Left ventricle myocardium inferior (tissue), 1 donor: ENCODE data around the gene RHCG. TPM values are rescaled to one million over a fixed set of nuclear protein-coding genes. Genes with fewer than 3 reads are reported as not detected.

ENCODE experiments used
- DNase-seq: peaks from one replicate; pipeline ENCODE4 v3.0.0-alpha.2; 2020
- H3K27ac ChIP-seq: fragments of 200-600 bp; replicated peaks from 2 replicates; pipeline ENCODE4 v1.8.0; 2021
- H3K27me3 ChIP-seq: fragments of 200-600 bp; 2 replicates; pipeline ENCODE4 v1.8.0; 2021; ENCODE audit warnings: low read depth
- H3K36me3 ChIP-seq: fragments of 200-600 bp; 2 replicates; pipeline ENCODE4 v1.8.0; 2021
- H3K4me1 ChIP-seq: fragments of 200-600 bp; 2 replicates; pipeline ENCODE4 v1.8.0; 2021
- H3K4me3 ChIP-seq: fragments of 200-600 bp; 2 replicates; pipeline ENCODE4 v1.8.0; 2021; ENCODE audit warnings: mild to moderate bottlenecking, moderate library complexity
- H3K9me3 ChIP-seq: fragments of 200-600 bp; replicated peaks from 2 replicates; pipeline ENCODE4 v1.8.0; 2021
- intact Hi-C: fragments of 100-400 bp; cut with micrococcal nuclease; formaldehyde crosslinking; loops from one replicate; pipeline ENCODE4 v1.11.0; 2022
- total RNA-seq: library from RNA; stranded (reverse); fragmentation: NEBNext Ultra II Directional; extraction: Animal tissue kit (Norgen Biotek cat#: 25700); gene quantifications from one replicate; pipeline ENCODE4 v1.2.1, GENCODE V29; 2021
- TF ChIP-seq, protein P1 (sequence below): fragments of 200-600 bp; IDR thresholded peaks from 2 replicates; pipeline ENCODE4 v1.8.0; 2021; ENCODE audit warnings: antibody characterized with exemption, mild to moderate bottlenecking, borderline replicate concordance
- donor health status: DM: no; HTN: yes; CAD: no; lungs with severe emphysema.

Gene RHCG
- total RNA-seq, 1 donor from 2014 or later = 0.22 TPM

DNA sequence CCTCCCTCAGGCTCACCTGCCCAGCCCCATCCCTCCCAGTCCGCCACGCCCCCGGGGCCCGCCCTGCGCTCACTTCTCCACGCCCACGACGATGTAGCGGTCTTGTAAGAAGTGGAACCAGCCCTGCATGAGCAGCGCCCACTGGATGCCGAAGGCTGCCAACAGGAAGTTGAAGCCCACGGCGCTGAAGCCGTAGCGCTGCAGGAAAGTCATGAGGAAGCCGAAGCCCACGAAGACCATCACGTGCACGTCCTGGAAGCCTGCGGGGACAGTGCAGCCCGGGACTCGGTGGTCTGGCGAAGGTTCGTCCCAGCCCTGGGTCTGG, 9.7 kb downstream of the RHCG start:
- intact Hi-C loops = no loop called here
- no peaks in the 10 kb centered on the region for H3K9me3 ChIP-seq
- H3K27ac ChIP-seq = no peak overlapping the region
- TF ChIP-seq, protein P1, sequence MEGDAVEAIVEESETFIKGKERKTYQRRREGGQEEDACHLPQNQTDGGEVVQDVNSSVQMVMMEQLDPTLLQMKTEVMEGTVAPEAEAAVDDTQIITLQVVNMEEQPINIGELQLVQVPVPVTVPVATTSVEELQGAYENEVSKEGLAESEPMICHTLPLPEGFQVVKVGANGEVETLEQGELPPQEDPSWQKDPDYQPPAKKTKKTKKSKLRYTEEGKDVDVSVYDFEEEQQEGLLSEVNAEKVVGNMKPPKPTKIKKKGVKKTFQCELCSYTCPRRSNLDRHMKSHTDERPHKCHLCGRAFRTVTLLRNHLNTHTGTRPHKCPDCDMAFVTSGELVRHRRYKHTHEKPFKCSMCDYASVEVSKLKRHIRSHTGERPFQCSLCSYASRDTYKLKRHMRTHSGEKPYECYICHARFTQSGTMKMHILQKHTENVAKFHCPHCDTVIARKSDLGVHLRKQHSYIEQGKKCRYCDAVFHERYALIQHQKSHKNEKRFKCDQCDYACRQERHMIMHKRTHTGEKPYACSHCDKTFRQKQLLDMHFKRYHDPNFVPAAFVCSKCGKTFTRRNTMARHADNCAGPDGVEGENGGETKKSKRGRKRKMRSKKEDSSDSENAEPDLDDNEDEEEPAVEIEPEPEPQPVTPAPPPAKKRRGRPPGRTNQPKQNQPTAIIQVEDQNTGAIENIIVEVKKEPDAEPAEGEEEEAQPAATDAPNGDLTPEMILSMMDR = no peak
- H3K4me1 ChIP-seq = no peaks in the 10 kb centered on the region
- H3K36me3 ChIP-seq = no peaks in the 10 kb centered on the region
- DNase-seq = no peak
- no peak overlapping the region for H3K4me3 ChIP-seq
- peaks cover 93% of the 10 kb centered on the region for H3K27me3 ChIP-seq

DNA sequence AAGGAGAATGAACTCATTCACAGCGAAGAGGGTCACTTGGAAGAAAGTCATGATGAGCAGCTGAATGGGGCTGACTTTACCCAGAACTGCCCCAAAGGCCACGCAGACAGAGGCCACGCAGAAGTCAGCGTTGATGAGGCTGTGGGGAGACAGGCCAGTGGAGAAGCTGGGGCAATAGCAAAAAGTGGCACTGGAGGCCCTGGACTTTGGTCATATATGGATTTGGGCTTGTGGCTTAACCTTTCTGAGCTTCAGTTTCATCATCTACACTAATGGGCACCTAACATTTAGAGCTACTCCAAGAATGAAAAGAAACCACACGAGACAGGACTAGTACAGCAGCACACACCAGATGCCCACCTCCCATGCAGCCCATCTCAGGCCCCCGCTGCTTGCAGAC, 13.3 kb downstream of the RHCG start:
- Histone ChIP-seq H3K27ac (no peak overlapping the region), H3K36me3 (no peaks in the 10 kb centered on the region), H3K27me3 (peaks cover 95% of the 10 kb centered on the region), H3K4me3 (no peak overlapping the region), H3K4me1 (no peaks in the 10 kb centered on the region), H3K9me3 (no peaks in the 10 kb centered on the region)
- DNase-seq = no peak
- intact Hi-C loops = no loop called here
- TF ChIP-seq, protein P1 = no peak

DNA sequence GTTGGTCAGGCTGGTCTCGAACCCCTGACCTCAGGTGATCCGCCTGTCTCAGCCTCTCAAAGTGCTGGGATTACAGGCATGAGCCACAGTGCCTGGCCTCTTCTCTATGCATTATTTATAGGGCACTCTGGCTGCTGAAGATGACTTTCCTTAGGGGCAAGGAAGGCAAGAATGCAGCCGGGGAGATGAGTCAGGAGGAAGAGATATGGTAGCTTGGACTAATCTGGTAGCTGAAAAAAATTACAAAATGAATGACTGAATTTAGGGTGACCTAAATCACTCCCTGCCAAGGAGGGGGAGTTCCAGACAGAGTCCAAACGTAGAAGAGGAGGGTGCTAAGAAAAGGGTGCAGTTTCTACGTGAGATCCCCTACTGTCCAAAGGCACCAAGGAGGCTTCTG, 14.2 kb downstream of the RHCG start:
- H3K27me3 ChIP-seq = peaks cover 95% of the 10 kb centered on the region
- no peaks in the 10 kb centered on the region for H3K9me3 ChIP-seq
- H3K4me3 ChIP-seq = no peak overlapping the region
- H3K4me1 ChIP-seq = no peaks in the 10 kb centered on the region
- no peak for DNase-seq
- no peaks in the 10 kb centered on the region for H3K36me3 ChIP-seq
- TF ChIP-seq, protein P1 = no peak
- no peak overlapping the region for H3K27ac ChIP-seq
- intact Hi-C loops = no loop called here

DNA sequence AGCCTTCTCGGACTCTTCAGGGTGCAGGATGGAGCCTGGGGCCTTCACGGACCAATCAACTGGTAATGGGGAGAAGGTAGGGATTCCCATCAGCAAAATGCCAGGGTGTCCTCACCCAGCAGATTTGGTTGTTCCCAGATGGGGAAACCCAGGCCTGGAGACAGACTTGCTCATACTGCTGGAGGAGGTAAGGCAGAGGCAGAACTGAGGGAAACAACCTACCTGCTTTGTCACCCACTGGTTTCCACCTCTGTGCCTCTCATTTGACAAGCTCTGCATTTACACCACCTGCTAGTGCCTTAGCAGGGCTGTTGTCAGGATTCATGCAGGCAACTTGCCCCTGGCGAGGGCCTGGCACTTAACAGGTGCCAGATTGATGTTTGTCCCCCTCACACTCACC, 15.9 kb downstream of the RHCG start:
- peaks cover 96% of the 10 kb centered on the region for H3K27me3 ChIP-seq

DNA sequence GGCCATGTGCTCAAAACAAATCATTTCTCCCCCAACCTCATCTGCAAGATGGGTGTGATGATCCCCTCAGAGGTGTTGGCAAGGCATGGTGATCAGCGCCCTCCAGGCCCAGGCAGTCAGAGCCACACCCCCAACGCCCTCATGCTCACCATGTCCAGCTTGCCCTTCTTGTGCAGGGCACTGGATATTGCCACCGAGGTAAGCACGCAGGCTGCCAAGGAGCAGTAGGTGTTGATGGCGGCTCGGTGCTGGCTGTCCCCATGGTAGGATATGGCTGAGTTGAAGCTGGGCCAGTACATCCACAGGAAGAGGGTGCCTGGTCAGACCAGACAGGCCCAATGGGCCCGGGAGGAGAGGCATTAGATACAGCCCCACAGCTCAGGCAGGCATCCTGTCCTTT, 17.2 kb downstream of the RHCG start:
- H3K4me3 ChIP-seq = no peak overlapping the region
- intact Hi-C loops = no loop called here
- DNase-seq = no peak
- no peak overlapping the region for H3K27ac ChIP-seq
- no peaks in the 10 kb centered on the region for H3K9me3 ChIP-seq
- peaks cover 93% of the 10 kb centered on the region for H3K27me3 ChIP-seq
- no peaks in the 10 kb centered on the region for H3K36me3 ChIP-seq
- TF ChIP-seq, protein P1 = no peak
- H3K4me1 ChIP-seq = no peaks in the 10 kb centered on the region

More for the DNA sequence above, 15.9 kb downstream of the RHCG start:
- H3K9me3 ChIP-seq = no peaks in the 10 kb centered on the region
- no peak overlapping the region for H3K4me3 ChIP-seq
- TF ChIP-seq, protein P1 = no peak
- H3K27ac ChIP-seq = no peak overlapping the region
- no peaks in the 10 kb centered on the region for H3K4me1 ChIP-seq
- H3K36me3 ChIP-seq = no peaks in the 10 kb centered on the region
- no peak for DNase-seq
- intact Hi-C loops = no loop called here
